Transverse colon (tissue), 4 donors: ENCODE measurements around the gene DNAH7. TPM values are rescaled to one million over a fixed set of nuclear protein-coding genes. Genes with fewer than 3 reads are reported as not detected.
"Not testable (repeated sequence)": the region's sequence is repeated elsewhere in the genome, so short reads cannot be mapped to it uniquely, and the experiment has no call there.

Source experiments
- DNase-seq: peaks from one replicate; pipeline ENCODE4 v3.0.0-alpha.2; 2019
- H3K27ac ChIP-seq, 4 donors: fragments of 200-600 bp; sonication (generic); 2 replicates each; pipeline ENCODE4 v1.5.1; 2016 to 2018; ENCODE audit warnings: inconsistent platforms in 4 of 4
- H3K27me3 ChIP-seq: fragments of 200-600 bp; sonication (generic); 2 replicates; pipeline ENCODE4 v1.5.1; 2017; ENCODE audit warnings: inconsistent platforms
- H3K36me3 ChIP-seq, 4 donors: fragments of 200-600 bp; sonication (generic); 2 replicates each; pipeline ENCODE4 v1.5.1; 2017 to 2019; ENCODE audit warnings: inconsistent platforms in 4 of 4
- H3K4me1 ChIP-seq, 4 donors: fragments of 200-600 bp; sonication (generic); 2 replicates each; pipeline ENCODE4 v1.5.1; 2017 to 2020; ENCODE audit warnings: inconsistent platforms in 4 of 4
- H3K4me3 ChIP-seq, 4 donors: fragments of 200-600 bp; sonication (generic); 1 replicate in 1 of 4; 2 replicates in 3 of 4; pipeline versions ENCODE4 v1.5.1 to v1.6.1; 2017 to 2019; ENCODE audit warnings: inconsistent platforms in 4 of 4
- H3K9me3 ChIP-seq, 2 donors: fragments of 200-600 bp; sonication (generic); 2 replicates each; pipeline ENCODE4 v1.5.1; 2017 to 2019; ENCODE audit warnings: inconsistent platforms in 2 of 2
- EP300 ChIP-seq: sonication (generic); formaldehyde crosslinking; IDR thresholded peaks from one replicate; pipeline ENCODE4 v1.6.1; 2017; ENCODE audit warnings: antibody characterized with exemption, low read depth
- POLR2A ChIP-seq: fragments of 450-650 bp; IDR thresholded peaks from one replicate; pipeline ENCODE4 v1.6.1; 2016; ENCODE audit warnings: antibody characterized with exemption, mild to moderate bottlenecking, moderate library complexity
- POLR2AphosphoS5 ChIP-seq, 3 donors: sonication (generic); formaldehyde crosslinking; IDR thresholded peaks; one replicate each; pipeline ENCODE4 v1.6.1; 2016; ENCODE audit warnings: antibody characterized with exemption in 3 of 3
- WGBS, 2 donors: methylation state at CpG; one replicate each; pipeline ENCODE4 v1.1.5; 2018; ENCODE audit warnings: low coverage in 1 of 2; 5-methylcytosine and 5-hydroxymethylcytosine counted together
- in situ Hi-C, 4 donors: fragments of 200-750 bp; cut with MboI; loops; one replicate each; pipeline versions ENCODE4 v1.15.0 to v1.15.1; 2017; ENCODE audit warnings: low sequenced_read_pairs in 3 of 4, low pct_ligation_motif_present in 1 of 4, low pct_unique_long_range_greater_than_20kb in 1 of 4
- intact Hi-C: fragments of 100-400 bp; cut with DNase I; formaldehyde crosslinking; loops from one replicate; pipeline ENCODE4 v1.15.1; 2023; ENCODE audit warnings: low total_unique reads
- total RNA-seq, 4 donors: library from RNA; depleted of rRNA; stranded (reverse); fragments of >200 nt; gene quantifications; one replicate each; pipeline ENCODE4 v1.1.0, GENCODE V29; 2016
- TF ChIP-seq, protein P1 (sequence below), 5 experiments: fragments of 200-600 bp in 3 of 5; fragments of 450-650 bp in 2 of 5; sonication (generic) in 3 of 5; IDR thresholded peaks; 1 replicate in 2 of 5; 2 replicates in 3 of 5; pipeline ENCODE4 v1.5.1; 2016 to 2017; ENCODE audit warnings: antibody characterized with exemption in 5 of 5, inconsistent platforms in 3 of 5, mild to moderate bottlenecking in 2 of 5, moderate library complexity in 1 of 5

DNAH7 gene
- total RNA-seq, 4 donors from 2014 or later: 1.8 to 56.9 (median 8.1) TPM

DNA sequence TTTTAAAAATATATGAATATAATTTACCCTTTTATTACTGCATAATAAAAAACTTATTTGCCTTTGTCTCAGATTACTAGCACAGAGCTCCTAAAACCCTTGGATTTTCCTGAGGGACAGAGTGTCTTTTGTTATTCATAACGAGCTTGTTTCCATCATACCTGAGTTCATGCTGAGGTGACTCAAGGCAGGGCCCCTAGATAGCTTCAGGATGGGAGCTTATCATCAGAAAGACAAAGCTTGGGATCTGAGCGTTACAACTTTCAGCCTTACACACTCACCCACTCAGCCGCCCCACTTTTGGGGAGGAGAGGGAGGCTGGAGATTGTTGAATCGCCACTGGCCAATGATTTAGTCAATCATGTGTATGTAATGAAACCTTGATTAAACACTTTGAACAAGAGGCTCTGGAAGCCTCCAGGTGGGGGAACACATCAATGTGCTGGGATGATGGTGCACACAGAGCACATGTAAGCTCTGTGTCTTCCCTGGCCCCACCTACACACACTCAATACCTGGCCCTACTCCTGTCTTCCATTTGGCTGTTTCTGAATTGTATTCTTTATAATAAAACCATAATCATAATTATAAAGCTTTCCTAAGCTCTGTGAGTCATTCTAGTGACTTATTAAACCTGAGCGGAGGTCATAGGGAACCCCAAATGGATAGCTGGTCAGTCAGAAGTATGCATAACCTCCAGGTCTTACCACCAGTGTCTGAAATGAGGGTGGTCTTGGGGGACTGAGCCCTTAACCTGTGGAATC, 28.5 kb upstream of the DNAH7 start:
- H3K4me1 ChIP-seq: peaks cover 0 to 6% (median 3%) of the 10 kb centered on the region in 4 donors
- in situ Hi-C loops: loop anchor here in 1 of 4 donors (25.0 kb wide), 1 partner anchor 190 kb away; no protein-coding TSS in a partner anchor
- no peaks in the 10 kb centered on the region for H3K27me3 ChIP-seq
- no peaks in the 10 kb centered on the region for H3K36me3 ChIP-seq
- intact Hi-C loops: no loop called here
- no peak overlapping the region for H3K4me3 ChIP-seq
- peak overlapping the region in 2 of 4 donors; percentile 29 to 58 for H3K27ac ChIP-seq
- peak; percentile 18 for DNase-seq
- TF ChIP-seq POLR2A (no peak), POLR2AphosphoS5 (IDR thresholded peaks at IDR 0.05) (no peak), EP300 (no peak)
- TF ChIP-seq, protein P1, sequence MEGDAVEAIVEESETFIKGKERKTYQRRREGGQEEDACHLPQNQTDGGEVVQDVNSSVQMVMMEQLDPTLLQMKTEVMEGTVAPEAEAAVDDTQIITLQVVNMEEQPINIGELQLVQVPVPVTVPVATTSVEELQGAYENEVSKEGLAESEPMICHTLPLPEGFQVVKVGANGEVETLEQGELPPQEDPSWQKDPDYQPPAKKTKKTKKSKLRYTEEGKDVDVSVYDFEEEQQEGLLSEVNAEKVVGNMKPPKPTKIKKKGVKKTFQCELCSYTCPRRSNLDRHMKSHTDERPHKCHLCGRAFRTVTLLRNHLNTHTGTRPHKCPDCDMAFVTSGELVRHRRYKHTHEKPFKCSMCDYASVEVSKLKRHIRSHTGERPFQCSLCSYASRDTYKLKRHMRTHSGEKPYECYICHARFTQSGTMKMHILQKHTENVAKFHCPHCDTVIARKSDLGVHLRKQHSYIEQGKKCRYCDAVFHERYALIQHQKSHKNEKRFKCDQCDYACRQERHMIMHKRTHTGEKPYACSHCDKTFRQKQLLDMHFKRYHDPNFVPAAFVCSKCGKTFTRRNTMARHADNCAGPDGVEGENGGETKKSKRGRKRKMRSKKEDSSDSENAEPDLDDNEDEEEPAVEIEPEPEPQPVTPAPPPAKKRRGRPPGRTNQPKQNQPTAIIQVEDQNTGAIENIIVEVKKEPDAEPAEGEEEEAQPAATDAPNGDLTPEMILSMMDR (IDR thresholded peaks at IDR 0.05): no peak
- no peaks in the 10 kb centered on the region for H3K9me3 ChIP-seq
- WGBS, 2 donors: 62% methylated on average over 5 of the region's 5 CpGs; no CpG with 5 or more reads in 1 of the 2 donors

DNA sequence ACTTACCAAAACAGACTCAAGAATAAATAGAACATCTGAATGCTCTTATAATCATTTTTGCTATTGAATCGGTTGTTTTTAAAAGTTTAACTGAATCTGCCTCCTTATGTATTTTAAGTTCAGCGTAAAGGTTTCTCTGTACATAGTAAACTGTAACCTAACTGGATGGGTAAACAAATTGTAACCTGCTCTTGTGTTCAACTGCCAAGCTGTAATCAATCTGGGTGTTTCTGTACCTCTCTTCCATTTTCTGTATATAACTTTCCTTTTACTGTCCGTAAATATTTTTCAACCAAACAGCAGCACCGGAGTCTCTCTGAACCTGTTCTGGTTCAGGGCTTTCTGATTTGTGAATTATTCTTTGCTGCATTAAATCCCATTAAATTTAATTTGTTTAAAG, 27.6 kb upstream of the DNAH7 start:
- intact Hi-C loops (no loop called here), in situ Hi-C loops (loop anchor here in 1 of 4 donors (25.0 kb wide), 1 partner anchor 191 kb away; no protein-coding TSS in a partner anchor)
- Histone ChIP-seq H3K4me3 (no peak overlapping the region), H3K27me3 (no peaks in the 10 kb centered on the region), H3K9me3 (no peaks in the 10 kb centered on the region), H3K4me1 (peaks cover 0 to 6% (median 3%) of the 10 kb centered on the region in 4 donors), H3K27ac (peak overlapping the region in 1 of 4 donors; percentile 29), H3K36me3 (no peaks in the 10 kb centered on the region)
- 48 to 68% methylated on average over 4 of the region's 4 CpGs for WGBS, 2 donors
- no peak for DNase-seq
- TF ChIP-seq, protein P1 (IDR thresholded peaks at IDR 0.05): no peak
- TF ChIP-seq POLR2AphosphoS5 (IDR thresholded peaks at IDR 0.05): no peak
- TF ChIP-seq POLR2A: no peak
- TF ChIP-seq EP300: no peak

DNA sequence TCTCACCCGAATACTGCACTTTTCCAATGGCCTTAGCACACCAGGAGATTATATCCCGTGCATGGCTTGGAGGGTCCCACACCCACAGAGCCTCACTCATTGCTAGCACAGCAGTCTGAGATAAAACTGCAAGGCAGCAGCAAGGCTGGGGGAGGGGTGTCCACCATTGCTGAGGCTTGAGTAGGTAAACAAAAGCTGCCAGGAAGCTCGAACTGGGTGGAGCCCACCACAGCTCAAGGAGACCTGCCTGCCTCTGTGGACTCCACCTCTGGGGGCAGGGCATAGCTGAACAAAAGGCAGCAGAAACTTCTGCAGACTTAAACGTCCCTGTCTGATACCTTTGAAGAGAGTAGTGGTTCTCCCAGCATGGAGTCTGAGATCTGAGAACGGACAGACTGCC, 20.8 kb upstream of the DNAH7 start:
- H3K27me3 ChIP-seq, DNase-seq, H3K36me3 ChIP-seq, intact Hi-C loops, H3K4me3 ChIP-seq, H3K27ac ChIP-seq, H3K9me3 ChIP-seq, H3K4me1 ChIP-seq: not testable (repeated sequence)
- in situ Hi-C loops: loop anchor here in 3 of 4 donors (10.0 to 25.0 kb wide), 2 partner anchors 185 to 198 kb away; no protein-coding TSS in a partner anchor
- 76% methylated on average over 5 of the region's 5 CpGs; no CpG with 5 or more reads in 1 of the 2 donors for WGBS, 2 donors

DNA sequence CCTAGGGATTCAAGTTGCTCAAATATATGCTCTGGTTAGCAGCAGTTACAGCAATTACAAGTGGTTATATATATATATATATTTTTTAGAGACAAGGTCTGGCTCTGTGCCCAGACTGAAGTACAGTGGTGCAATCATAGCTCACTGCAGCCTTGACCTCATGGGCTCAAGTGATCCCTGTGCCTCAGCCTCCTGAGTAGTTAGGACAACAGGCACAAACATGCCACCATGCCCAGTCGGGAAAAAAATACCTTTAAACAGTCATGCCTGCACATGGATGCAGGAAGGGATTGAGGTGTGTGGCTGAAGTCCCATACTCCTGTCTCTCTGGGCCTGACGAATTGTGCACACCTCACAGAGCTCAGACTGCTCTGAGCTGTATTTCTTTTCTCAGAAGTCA, 19.6 kb upstream of the DNAH7 start:
- H3K27me3 ChIP-seq: no peaks in the 10 kb centered on the region
- TF ChIP-seq POLR2A (no peak), POLR2AphosphoS5 (IDR thresholded peaks at IDR 0.05) (no peak)
- TF ChIP-seq, protein P1 (IDR thresholded peaks at IDR 0.05): no peak
- WGBS, 2 donors: 55 to 67% methylated on average over 1 to 2 of the region's 2 CpGs
- H3K4me3 ChIP-seq: no peak overlapping the region
- H3K4me1 ChIP-seq: peaks cover 0 to 8% (median 2%) of the 10 kb centered on the region in 4 donors
- H3K9me3 ChIP-seq: peaks cover 4 to 8% of the 10 kb centered on the region in 2 donors
- in situ Hi-C loops: loop anchor here in 3 of 4 donors (10.0 to 25.0 kb wide), 2 partner anchors 187 to 199 kb away; no protein-coding TSS in a partner anchor
- DNase-seq: peak; percentile 66
- H3K27ac ChIP-seq: no peak overlapping the region
- H3K36me3 ChIP-seq: no peaks in the 10 kb centered on the region
- intact Hi-C loops: no loop called here
